Measurements from ENCODE around the gene ZNF502.

- TF ChIP-seq CTCF (IDR thresholded peaks at IDR 0.05; ENCODE audit: borderline replicate concordance, extremely low read depth, low read length, poor library complexity, severe bottlenecking) (no peak), EZH2 (IDR thresholded peaks at IDR 0.05; ENCODE audit: borderline replicate concordance, low read depth, low read length, severe bottlenecking) (no peak)
Observed at GRCh38 chr3:44764248-44764647, 51.8 kb downstream of the ZNF502 start.

Measured in DND-41 (cell line).